GM13976 (cell line): Measurements from ENCODE around the gene PRELID3B.

Experiments used
- DNase-seq: peaks from one replicate; pipeline ENCODE4 v3.0.0; 2012; ENCODE audit warnings: low spot score
- CTCF ChIP-seq: IDR thresholded peaks from 2 replicates; pipeline ENCODE4 v1.5.1; 2012; ENCODE audit warnings: borderline replicate concordance, mild to moderate bottlenecking; ENCODE audit not compliant: insufficient read depth; ENCODE audit errors: extremely low read depth, missing control alignments, control extremely low read depth
- in situ Hi-C: fragments of 300-500 bp; cut with MboI; formaldehyde crosslinking; loops from one replicate; pipeline ENCODE4 v1.12.0; 2022; ENCODE audit warnings: low sequenced_read_pairs, mixed read lengths, inconsistent platforms; ENCODE audit not compliant: unreplicated experiment

PRELID3B gene

GRCh38 chr20:59033616-59034165 is 8.9 kb downstream of the PRELID3B start:
- TF ChIP-seq CTCF = no peak
- no peak for DNase-seq
- in situ Hi-C loops = no loop called here

GRCh38 chr20:59033093-59033492 is 9.5 kb downstream of the PRELID3B start:
- in situ Hi-C loops = no loop called here
- no peak for DNase-seq
- no peak for TF ChIP-seq CTCF

GRCh38 chr20:59032713-59033059 is 9.9 kb downstream of the PRELID3B start:
- TF ChIP-seq CTCF = no peak
- DNase-seq = no peak
- in situ Hi-C loops = no loop called here

GRCh38 chr20:59032023-59032712 is 10.4 kb downstream of the PRELID3B start, which contains the start of gene ATP5F1E:
ATP5F1E (minus strand) TSS chr20:59032335; CDS start chr20:59032251, 84 bp downstream.
- no peak for TF ChIP-seq CTCF
- DNase-seq = peak; percentile 98
- in situ Hi-C loops = no loop called here

- in situ Hi-C loops = no loop called here
- DNase-seq = no peak
- TF ChIP-seq CTCF = no peak
Observed at GRCh38 chr20:59031564-59032022, 11.0 kb downstream of the PRELID3B start.

GRCh38 chr20:59030911-59031563 is 11.5 kb downstream of the PRELID3B start:
- DNase-seq = no peak
- in situ Hi-C loops = no loop called here
- no peak for TF ChIP-seq CTCF
